B cell (primary cell): ENCODE results near the gene SNAPIN. TPM values are rescaled to one million over a fixed set of nuclear protein-coding genes. Genes with fewer than 3 reads are reported as not detected.

Source experiments
- ATAC-seq: fragments of 200-7000 bp; cut with Tn5 transposase; one replicate; pipeline ENCODE4 v1.10.0; 2021; ENCODE audit warnings: low read depth, mild to moderate bottlenecking, moderate number of reproducible peaks, moderate library complexity
- CTCF ChIA-PET: fragments of 350-600 bp; sonication (Branson Sonifier 250); formaldehyde crosslinking; loops from one replicate; lab custom pipeline; 2021; ENCODE audit warnings: antibody characterized with exemption, inconsistent platforms; lab: Charles Lee
- POLR2A ChIA-PET: fragments of 350-600 bp; sonication (Branson Sonifier 250); formaldehyde crosslinking; loops from one replicate; lab custom pipeline; 2021; ENCODE audit warnings: antibody characterized with exemption; lab: Charles Lee
- DNase-seq: peaks from one replicate; pipeline ENCODE4 v3.0.0; 2013
- H2AFZ ChIP-seq: 2 replicates; pipeline ENCODE4 v1.6.1; 2012; ENCODE audit warnings: mild to moderate bottlenecking, low read depth, low read length; ENCODE audit not compliant: insufficient read depth, poor library complexity, severe bottlenecking
- H3K27ac ChIP-seq, 2 donors: 1 replicate in 1 of 2; 2 replicates in 1 of 2; pipeline ENCODE4 v1.5.1; 2012 to 2013; ENCODE audit warnings: low read length in 2 of 2, mild to moderate bottlenecking in 2 of 2, moderate library complexity in 1 of 2
- H3K27me3 ChIP-seq, 4 experiments: fragments of 200-600 bp in 1 of 4; sonication (generic) in 1 of 4; replicated peaks in 1 of 4; 1 replicate in 2 of 4; 2 replicates in 2 of 4; pipeline versions ENCODE4 v1.6.1 to v1.7.0; 2013 to 2016; ENCODE audit warnings: low read length in 3 of 4, mild to moderate bottlenecking in 2 of 4, mixed read lengths in 1 of 4, moderate library complexity in 1 of 4; ENCODE audit not compliant: insufficient read depth in 4 of 4, control insufficient read depth in 3 of 4; ENCODE audit errors: control extremely low read depth in 1 of 4
- H3K36me3 ChIP-seq, 2 experiments: replicated peaks in 1 of 2; 1 replicate in 1 of 2; 2 replicates in 1 of 2; pipeline versions ENCODE4 v1.6.1 to v1.7.1; 2013; ENCODE audit warnings: low read length in 1 of 2; ENCODE audit not compliant: insufficient read depth in 2 of 2, control insufficient read depth in 1 of 2; ENCODE audit errors: control extremely low read depth in 1 of 2, extremely low read depth in 1 of 2
- H3K4me1 ChIP-seq, 2 donors: fragments of 200-600 bp in 1 of 2; sonication (generic) in 1 of 2; 1 replicate in 1 of 2; 2 replicates in 1 of 2; pipeline versions ENCODE4 v1.5.1 to v1.6.1; 2013 to 2017; ENCODE audit warnings: low read length in 2 of 2; ENCODE audit not compliant: control insufficient read depth in 2 of 2, insufficient read depth in 2 of 2
- H3K4me2 ChIP-seq: replicated peaks from 2 replicates; pipeline ENCODE3; 2012; ENCODE audit warnings: mild to moderate bottlenecking, low read depth, low read length; ENCODE audit not compliant: poor library complexity, severe bottlenecking
- H3K4me3 ChIP-seq, 5 experiments: fragments of 200-600 bp in 1 of 5; sonication (generic) in 1 of 5; 1 replicate in 3 of 5; 2 replicates in 2 of 5; pipeline versions ENCODE4 v1.5.1 to v1.7.0; 2011 to 2016; ENCODE audit warnings: low read length in 4 of 5, mild to moderate bottlenecking in 4 of 5, low read depth in 2 of 5, control low read depth in 1 of 5, moderate library complexity in 1 of 5; ENCODE audit not compliant: insufficient read depth in 1 of 5; ENCODE audit errors: control extremely low read depth in 1 of 5, extremely low read depth in 1 of 5
- H3K79me2 ChIP-seq: fragments of 200-600 bp; sonication (generic); one replicate; pipeline ENCODE4 v1.6.0; 2016; ENCODE audit warnings: low read length; ENCODE audit not compliant: control insufficient read depth, insufficient read depth
- H3K9ac ChIP-seq: fragments of 200-600 bp; sonication (generic); 2 replicates; pipeline ENCODE4 v1.6.1; 2017; ENCODE audit warnings: mild to moderate bottlenecking, low read length, moderate library complexity
- H3K9me3 ChIP-seq, 3 donors: one replicate each; pipeline versions ENCODE4 v1.6.1 to v1.7.1; 2013; ENCODE audit warnings: low read length in 2 of 3; ENCODE audit not compliant: control insufficient read depth in 2 of 3, insufficient read depth in 1 of 3; ENCODE audit errors: control extremely low read depth in 1 of 3
- H4K20me1 ChIP-seq: 2 replicates; pipeline ENCODE4 v1.6.0; 2012; ENCODE audit warnings: mild to moderate bottlenecking, low read length; ENCODE audit not compliant: insufficient read depth, control insufficient read depth, poor library complexity, severe bottlenecking
- H3K27ac Mint-ChIP-seq: one replicate; pipeline ENCODE4 v1.8.0; 2021; ENCODE audit warnings: mixed read lengths
- H3K27me3 Mint-ChIP-seq: one replicate; pipeline ENCODE4 v1.8.0; 2021; ENCODE audit warnings: mixed read lengths
- H3K4me1 Mint-ChIP-seq: one replicate; pipeline ENCODE4 v1.8.0; 2021; ENCODE audit warnings: mixed read lengths
- H3K4me3 Mint-ChIP-seq: one replicate; pipeline ENCODE4 v1.8.0; 2021; ENCODE audit warnings: mixed read lengths
- H3K9me3 Mint-ChIP-seq: one replicate; pipeline ENCODE4 v1.8.0; 2022; ENCODE audit warnings: mixed read lengths; ENCODE audit not compliant: insufficient read depth
- EZH2 ChIP-seq: IDR thresholded peaks from 2 replicates; pipeline ENCODE4 v1.6.1; 2012; ENCODE audit warnings: borderline replicate concordance, low read depth, mild to moderate bottlenecking, moderate library complexity, low read length; ENCODE audit not compliant: insufficient read depth, poor library complexity, severe bottlenecking
- WGBS: methylation state at CpG from one replicate; pipeline ENCODE4 v1.1.5; 2013; ENCODE audit warnings: missing lambda C conversion rate; ENCODE audit not compliant: insufficient coverage; 5-methylcytosine and 5-hydroxymethylcytosine counted together
- intact Hi-C: fragments of 100-400 bp; cut with micrococcal nuclease; formaldehyde crosslinking; loops from one replicate; pipeline ENCODE4 v1.10.0; 2022
- polyA plus RNA-seq: library from polyadenylated mRNA; depleted of rRNA; stranded (reverse); fragments of >200 nt; gene quantifications from 2 replicates; pipeline ENCODE4 v1.2.3, GENCODE V29; 2012
- total RNA-seq, 2 donors: library from RNA; stranded (reverse); fragments of 120-200 nt in 1 of 2; gene quantifications; 1 replicate in 1 of 2; 2 replicates in 1 of 2; pipeline versions ENCODE4 v1.2.3 to v1.2.4, GENCODE V29; 2013 to 2022
- TF ChIP-seq, protein P1 (sequence below): fragments of 200-600 bp; IDR thresholded peaks from one replicate; pipeline ENCODE4 v1.8.0; 2022; ENCODE audit warnings: antibody characterized with exemption, mild to moderate bottlenecking

SNAPIN gene
- total and polyA plus RNA-seq, 2 donors (not counting 1 experiment from before 2014, with no cell fraction given), result 22.7 to 37.6 TPM

DNA sequence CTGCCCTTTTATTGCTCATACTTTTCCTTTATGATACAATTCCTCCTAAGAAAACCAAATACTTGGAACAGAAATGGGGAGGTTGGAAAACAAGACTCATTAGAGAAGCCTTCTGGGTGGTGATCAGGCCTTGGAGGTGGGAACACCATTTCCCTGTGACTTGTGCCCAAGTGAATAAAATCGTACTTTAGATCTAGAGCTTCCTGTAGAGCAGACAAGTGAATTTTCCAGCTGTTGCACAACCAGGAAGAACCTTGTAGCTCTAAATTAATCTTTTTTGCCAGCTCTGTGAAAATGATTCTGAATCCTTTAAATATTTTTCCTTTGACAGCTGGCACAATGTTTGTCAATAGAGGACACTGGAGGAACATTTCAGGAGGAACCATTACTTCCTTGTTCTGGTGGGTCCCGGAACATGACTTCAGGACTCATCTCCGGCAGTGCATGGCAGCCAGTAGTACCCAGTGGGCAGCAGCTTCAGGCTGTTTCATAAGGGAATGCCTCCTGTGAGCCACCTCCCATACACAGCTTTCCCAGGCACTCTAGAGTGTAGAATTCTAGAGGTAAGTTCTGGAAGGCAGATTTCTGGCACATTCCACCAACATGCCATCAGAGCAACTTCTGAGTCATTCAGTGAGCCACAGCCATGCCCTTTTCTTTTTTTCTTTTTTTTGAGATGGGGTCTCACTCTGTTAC lies 5.5 kb upstream of the SNAPIN start:
- ChIA-PET CTCF (interaction anchor here (0.9 to 1.5 kb wide), 2 partner anchors 9 to 19 kb away, joined by 3 read pairs; partner anchors contain the start of gene CHTOP), POLR2A (no interaction called here)
- Histone ChIP-seq H3K27ac (no peak overlapping the region), H3K36me3 (peaks cover 0 to under 1% of the 10 kb centered on the region in 2 experiments), H3K4me2 (no peak overlapping the region), H3K79me2 (peaks cover 4% of the 10 kb centered on the region), H2AFZ (no peak overlapping the region), H3K9ac (no peak overlapping the region), H3K4me1 (peaks cover 0 to 1% of the 10 kb centered on the region in 2 donors), H3K27me3 (no peaks in the 10 kb centered on the region), H4K20me1 (no peaks in the 10 kb centered on the region), H3K4me3 (no peak overlapping the region), H3K9me3 (no peaks in the 10 kb centered on the region)
- no peak for DNase-seq
- Mint-ChIP-seq H3K4me3 (no peak overlapping the region), H3K27ac (no peak overlapping the region), H3K9me3 (no peaks in the 10 kb centered on the region), H3K4me1 (no peaks in the 10 kb centered on the region), H3K27me3 (no peaks in the 10 kb centered on the region)
- TF ChIP-seq, protein P1, sequence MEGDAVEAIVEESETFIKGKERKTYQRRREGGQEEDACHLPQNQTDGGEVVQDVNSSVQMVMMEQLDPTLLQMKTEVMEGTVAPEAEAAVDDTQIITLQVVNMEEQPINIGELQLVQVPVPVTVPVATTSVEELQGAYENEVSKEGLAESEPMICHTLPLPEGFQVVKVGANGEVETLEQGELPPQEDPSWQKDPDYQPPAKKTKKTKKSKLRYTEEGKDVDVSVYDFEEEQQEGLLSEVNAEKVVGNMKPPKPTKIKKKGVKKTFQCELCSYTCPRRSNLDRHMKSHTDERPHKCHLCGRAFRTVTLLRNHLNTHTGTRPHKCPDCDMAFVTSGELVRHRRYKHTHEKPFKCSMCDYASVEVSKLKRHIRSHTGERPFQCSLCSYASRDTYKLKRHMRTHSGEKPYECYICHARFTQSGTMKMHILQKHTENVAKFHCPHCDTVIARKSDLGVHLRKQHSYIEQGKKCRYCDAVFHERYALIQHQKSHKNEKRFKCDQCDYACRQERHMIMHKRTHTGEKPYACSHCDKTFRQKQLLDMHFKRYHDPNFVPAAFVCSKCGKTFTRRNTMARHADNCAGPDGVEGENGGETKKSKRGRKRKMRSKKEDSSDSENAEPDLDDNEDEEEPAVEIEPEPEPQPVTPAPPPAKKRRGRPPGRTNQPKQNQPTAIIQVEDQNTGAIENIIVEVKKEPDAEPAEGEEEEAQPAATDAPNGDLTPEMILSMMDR, result no peak
- no peak for TF ChIP-seq EZH2
- 63% methylated on average over 2 of the region's 3 CpGs for WGBS
- ATAC-seq, result no peak
- intact Hi-C loops, result no loop called here

DNA sequence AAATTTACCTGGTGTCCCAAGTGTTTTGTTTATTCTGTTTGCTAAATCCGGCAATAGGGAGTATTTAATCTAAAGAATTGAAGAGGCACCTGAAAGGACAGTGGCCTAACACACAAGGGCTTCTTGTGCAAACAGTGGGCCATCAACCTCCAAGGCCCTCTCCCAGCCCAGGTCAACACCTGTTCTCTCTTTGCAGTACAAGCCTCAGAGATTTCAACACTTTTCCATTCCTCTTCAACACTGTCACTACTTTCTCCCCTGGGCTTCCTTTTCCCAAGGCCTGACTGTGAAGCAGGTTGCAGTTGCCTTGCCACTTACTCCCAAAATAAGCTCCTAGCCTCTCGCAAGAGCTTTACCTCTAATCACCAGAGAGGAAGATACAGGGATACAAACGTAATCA lies 3.2 kb upstream of the SNAPIN start:
- Histone ChIP-seq H3K4me3 (no peak overlapping the region), H3K27ac (no peak overlapping the region), H3K9ac (no peak overlapping the region), H2AFZ (no peak overlapping the region), H3K4me1 (peaks cover 5 to 15% of the 10 kb centered on the region in 2 donors), H3K79me2 (peaks cover 23% of the 10 kb centered on the region), H3K4me2 (no peak overlapping the region), H3K9me3 (no peaks in the 10 kb centered on the region), H4K20me1 (no peaks in the 10 kb centered on the region), H3K36me3 (no peaks in the 10 kb centered on the region), H3K27me3 (no peaks in the 10 kb centered on the region)
- ChIA-PET CTCF (no interaction called here), POLR2A (no interaction called here)
- Mint-ChIP-seq H3K4me3 (no peak overlapping the region), H3K4me1 (peaks cover 12% of the 10 kb centered on the region), H3K27me3 (no peaks in the 10 kb centered on the region), H3K9me3 (no peaks in the 10 kb centered on the region), H3K27ac (no peak overlapping the region)
- DNase-seq (no peak), ATAC-seq (no peak)
- no peak for TF ChIP-seq EZH2
- TF ChIP-seq, protein P1, result no peak
- intact Hi-C loops, result loop anchor here (5.0 kb wide), 1 partner anchor 337 kb away; the partner anchor contains the start of gene RPS27
- WGBS, result 100% methylated on average over 1 of the region's 3 CpGs
